Pancreas (tissue), 10 donors: Measurements from ENCODE around the gene RAB5B. TPM values are rescaled to one million over a fixed set of nuclear protein-coding genes. Genes with fewer than 3 reads are reported as not detected.
A peak's percentile ranks its signal among the peaks of the same experiment; 100 is the strongest.

ENCODE experiments used
- ATAC-seq, 4 donors: fragments of 200-7000 bp; cut with Tn5 transposase; one replicate each; pipeline versions ENCODE4 v1.8.0 to v1.9.1; 2020; ENCODE audit warnings: mild to moderate bottlenecking in 4 of 4, moderate library complexity in 4 of 4
- DNase-seq, 6 donors: peaks; one replicate each; pipeline ENCODE4 v3.0.0-alpha.2; 2020
- FAIRE-seq: peaks from 2 replicates; lab custom pipeline; 2012; peaks lifted over from hg19 to GRCh38; lab: Jason Lieb, UNC
- H3K27ac ChIP-seq, 4 donors: fragments of 200-600 bp; sonication (generic); 1 replicate in 3 of 4; 2 replicates in 1 of 4; pipeline versions ENCODE4 v1.5.0 to v1.8.0; 2020
- H3K27me3 ChIP-seq, 4 donors: fragments of 200-600 bp; one replicate each; pipeline ENCODE4 v1.8.0; 2021
- H3K36me3 ChIP-seq, 3 donors: fragments of 200-600 bp; sonication (generic) in 1 of 3; one replicate each; pipeline versions ENCODE4 v1.5.0 to v1.8.0; 2020 to 2021
- H3K4me1 ChIP-seq, 3 donors: fragments of 200-600 bp; one replicate each; pipeline ENCODE4 v1.8.0; 2021
- H3K4me3 ChIP-seq, 4 donors: fragments of 200-600 bp; sonication (generic) in 2 of 4; one replicate each; pipeline versions ENCODE4 v1.5.0 to v1.8.0; 2020 to 2021
- H3K9me3 ChIP-seq, 4 donors: fragments of 200-600 bp; one replicate each; pipeline ENCODE4 v1.8.0; 2021
- CTCF ChIP-seq, 4 donors: fragments of 200-600 bp; sonication (generic) in 3 of 4; IDR thresholded peaks; one replicate each; pipeline versions ENCODE4 v1.5.0 to v1.8.0; 2021; ENCODE audit warnings: antibody characterized with exemption in 4 of 4
- whole genome bisulfite sequencing, 2 donors: extraction: QIAGEN DNeasy Blood & Tissue Kit; methylation state at CpG; one replicate each; pipeline ENCODE4 v1.1.7; 2013; 5-methylcytosine and 5-hydroxymethylcytosine counted together
- intact Hi-C, 3 donors: fragments of 100-400 bp; cut with DNase I; formaldehyde crosslinking; loops; one replicate each; pipeline versions ENCODE4 v1.11.1 to v1.14.2; 2022
- polyA plus RNA-seq, 2 donors: library from polyadenylated mRNA; stranded (reverse); fragments of 200-250 nt; gene quantifications; one replicate each; pipeline ENCODE4 v1.2.3, GENCODE V29; 2013
- total RNA-seq, 6 donors: library from RNA; stranded (reverse); fragmentation: NEBNext Ultra II Directional in 4 of 6; extraction: Animal tissue kit (Norgen Biotek cat#: 25700) in 4 of 6; gene quantifications; one replicate each; pipeline versions ENCODE4 v1.2.1 to v1.2.4, GENCODE V29; 2021 to 2023
- donor health status: healthy with polysubstance abuse.
- donor health status: DM: no; HTN: no; CAD: no; lungs with moderate emphysema.
- donor health status: DM: no; HTN: no; CAD: no.
- donor health status: control.
- donor health status: control.
- donor health status: Bipolar disorder and iron deficiency.
- donor health status: DM: yes; HTN: yes; CAD: no.
- donor health status: DM: no; HTN: no; CAD: no.
- donor health status: DM: no; HTN: no; CAD: no.
- donor health status: DM: yes; HTN: yes; CAD: no.

RAB5B gene
- total and polyA plus RNA-seq, 8 donors, result 19.8 to 76.8 (median 36.4) TPM

DNA sequence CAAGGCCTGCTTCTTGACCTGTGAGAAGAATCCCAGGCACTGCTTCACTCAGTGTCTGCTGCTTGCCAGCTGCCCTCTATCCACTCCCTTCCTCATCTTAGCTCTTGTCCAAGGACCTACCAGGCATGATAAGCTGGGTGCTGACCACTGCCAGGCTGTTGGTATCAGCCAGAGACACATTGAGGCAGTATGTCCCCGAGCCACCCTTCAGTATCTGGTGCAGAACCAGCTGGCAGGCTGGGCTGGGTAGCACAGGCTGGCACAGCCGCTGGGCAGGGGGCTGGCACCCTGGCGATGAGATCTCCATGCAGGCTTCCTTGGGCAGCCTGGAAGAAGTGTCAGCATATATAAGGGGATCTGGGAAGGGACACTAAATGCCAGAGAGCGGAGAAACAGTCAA is 18.5 kb upstream of the RAB5B start:
- no peak for DNase-seq
- no peak for FAIRE-seq
- Histone ChIP-seq H3K27me3 (no peaks in the 10 kb centered on the region), H3K36me3 (peaks cover 0 to 14% (median 0%) of the 10 kb centered on the region in 3 donors), H3K4me1 (peaks cover 0 to 5% (median 0%) of the 10 kb centered on the region in 3 donors), H3K27ac (no peak overlapping the region), H3K9me3 (no peaks in the 10 kb centered on the region), H3K4me3 (no peak overlapping the region)
- ATAC-seq, result no peak
- TF ChIP-seq CTCF (IDR thresholded peaks at IDR 0.05), result no peak
- 83 to 84% methylated on average over 4 of the region's 4 CpGs for WGBS, 2 donors
- intact Hi-C loops, result no loop called here

- TF ChIP-seq CTCF (IDR thresholded peaks at IDR 0.05), result peak in 1 of 4 donors; percentile 12
- intact Hi-C loops, result no loop called here
- no peak overlapping the region for H3K4me3 ChIP-seq
- peaks cover 0 to 5% (median 0%) of the 10 kb centered on the region in 3 donors for H3K4me1 ChIP-seq
- no peaks in the 10 kb centered on the region for H3K27me3 ChIP-seq
- DNase-seq, result no peak
- peak in 3 of 4 donors; percentile 29 to 68 (median 36) for ATAC-seq
- WGBS, 2 donors, result 90 to 91% methylated on average over 6 of the region's 6 CpGs
- no peak overlapping the region for H3K27ac ChIP-seq
- peaks cover 0 to 14% (median 0%) of the 10 kb centered on the region in 3 donors for H3K36me3 ChIP-seq
- no peaks in the 10 kb centered on the region for H3K9me3 ChIP-seq
- no peak for FAIRE-seq
These were observed 17.9 kb upstream of the RAB5B start for GRCh38 chr12:55955800-55956508.

DNA sequence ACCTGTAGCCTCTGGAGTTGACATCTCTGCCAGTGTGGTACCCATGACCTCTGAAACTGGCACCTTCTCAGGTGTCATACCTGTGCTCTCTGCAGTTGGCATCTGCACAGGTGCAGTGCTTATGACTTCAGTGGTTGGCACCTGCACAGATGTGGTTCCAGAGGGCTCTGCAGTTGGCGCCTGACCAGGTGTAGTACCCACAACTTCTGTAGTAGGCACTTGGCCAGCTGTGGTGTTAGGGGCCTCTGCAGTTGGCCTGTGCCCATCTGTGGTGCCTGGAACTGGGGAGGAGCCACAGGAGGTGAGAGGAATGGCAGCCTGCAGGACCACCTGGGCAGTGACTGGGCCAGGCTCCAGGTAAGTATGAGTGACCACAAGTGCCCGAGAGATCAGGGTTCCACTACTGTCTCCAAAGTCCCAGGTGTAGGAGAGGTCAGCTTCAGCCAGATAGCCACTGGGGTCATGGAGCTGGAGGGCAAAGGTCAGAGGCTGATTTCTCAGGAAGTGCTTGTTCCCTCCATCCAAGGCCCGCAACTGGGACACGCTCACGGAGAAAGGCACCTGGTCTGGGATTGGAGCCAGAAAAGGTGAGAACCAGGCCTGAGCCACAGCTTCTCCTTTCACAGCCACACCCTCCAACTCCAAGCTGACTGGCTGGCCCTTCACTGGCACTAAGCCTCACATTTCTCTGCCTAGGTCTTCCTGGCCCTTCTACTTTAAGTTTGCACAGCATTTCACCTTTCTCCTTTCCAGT is 16.6 kb upstream of the RAB5B start:
- Histone ChIP-seq H3K4me3 (no peak overlapping the region), H3K9me3 (no peaks in the 10 kb centered on the region), H3K27me3 (no peaks in the 10 kb centered on the region), H3K36me3 (peaks cover 0 to 5% (median 0%) of the 10 kb centered on the region in 3 donors), H3K27ac (peak overlapping the region in 1 of 4 donors; percentile 6), H3K4me1 (peaks cover 0 to 5% (median 0%) of the 10 kb centered on the region in 3 donors)
- DNase-seq, result peak in 5 of 6 donors; percentile 70 to 82 (median 79)
- peak; percentile 87 to 97 (median 95) for ATAC-seq
- 30 to 40% methylated on average over 5 of the region's 5 CpGs for WGBS, 2 donors
- no peak for TF ChIP-seq CTCF (IDR thresholded peaks at IDR 0.05)
- no peak for FAIRE-seq
- intact Hi-C loops, result no loop called here

DNA sequence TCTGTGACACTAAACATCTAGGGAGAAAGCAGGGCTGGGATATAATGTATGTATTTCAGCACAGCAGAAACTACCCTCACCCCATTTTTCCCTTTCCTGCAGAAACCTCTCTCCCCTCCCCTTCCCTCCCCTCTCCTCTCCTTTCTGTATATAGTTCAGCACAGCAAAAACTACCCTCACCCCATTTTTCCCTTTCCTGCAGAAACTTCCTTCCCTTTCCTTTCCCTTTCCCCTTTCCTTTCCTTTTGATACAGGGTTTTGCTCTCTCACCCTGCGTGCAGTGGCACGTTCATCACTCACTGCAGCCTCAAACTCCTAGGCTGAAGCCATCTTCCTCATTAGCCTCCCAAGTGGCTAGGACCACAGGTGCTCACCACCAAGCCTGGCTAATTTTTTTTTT is 10.1 kb upstream of the RAB5B start:
- FAIRE-seq (no peak), DNase-seq (no peak), ATAC-seq (no peak)
- H3K4me1 ChIP-seq, result peaks cover 0 to 7% (median 0%) of the 10 kb centered on the region in 3 donors
- intact Hi-C loops, result no loop called here
- WGBS, 2 donors, result 86 to 88% methylated on average over 2 of the region's 2 CpGs
- no peak overlapping the region for H3K4me3 ChIP-seq
- no peaks in the 10 kb centered on the region for H3K9me3 ChIP-seq
- H3K36me3 ChIP-seq, result no peaks in the 10 kb centered on the region
- TF ChIP-seq CTCF (IDR thresholded peaks at IDR 0.05), result no peak
- no peaks in the 10 kb centered on the region for H3K27me3 ChIP-seq
- no peak overlapping the region for H3K27ac ChIP-seq
